Spleen (tissue), 11 donors: Measurements from ENCODE around the gene INHA. TPM values are rescaled to one million over a fixed set of nuclear protein-coding genes. Genes with fewer than 3 reads are reported as not detected.

ENCODE experiments used
- DNase-seq: peaks from one replicate; pipeline ENCODE4 v3.0.0-alpha.2; 2020
- H3K27ac ChIP-seq, 8 donors: fragments of 200-600 bp; sonication (generic) in 7 of 8; 1 replicate in 4 of 8; 2 replicates in 4 of 8; pipeline versions ENCODE4 v1.5.0 to v1.8.0; 2016 to 2021; ENCODE audit warnings: inconsistent platforms in 4 of 8, mild to moderate bottlenecking in 4 of 8, moderate library complexity in 1 of 8
- H3K27me3 ChIP-seq, 7 donors: fragments of 200-600 bp; sonication (generic) in 6 of 7; replicated peaks in 1 of 7; 1 replicate in 4 of 7; 2 replicates in 3 of 7; pipeline versions ENCODE4 v1.5.0 to v1.8.0; 2016 to 2021; ENCODE audit warnings: inconsistent platforms in 3 of 7, mild to moderate bottlenecking in 1 of 7
- H3K36me3 ChIP-seq, 6 donors: fragments of 200-600 bp; sonication (generic) in 5 of 6; 1 replicate in 4 of 6; 2 replicates in 2 of 6; pipeline versions ENCODE4 v1.5.0 to v1.8.0; 2016 to 2021; ENCODE audit warnings: inconsistent platforms in 2 of 6
- H3K4me1 ChIP-seq, 6 donors: fragments of 200-600 bp; sonication (generic) in 5 of 6; 1 replicate in 3 of 6; 2 replicates in 3 of 6; pipeline versions ENCODE4 v1.5.0 to v1.8.0; 2016 to 2021; ENCODE audit warnings: inconsistent platforms in 3 of 6
- H3K4me3 ChIP-seq, 8 donors: fragments of 200-600 bp; sonication (generic) in 7 of 8; 1 replicate in 4 of 8; 2 replicates in 4 of 8; pipeline versions ENCODE4 v1.5.0 to v1.8.0; 2016 to 2021; ENCODE audit warnings: inconsistent platforms in 4 of 8, mild to moderate bottlenecking in 4 of 8, moderate library complexity in 2 of 8
- H3K9me3 ChIP-seq, 8 donors: fragments of 200-600 bp; sonication (generic) in 7 of 8; 1 replicate in 4 of 8; 2 replicates in 4 of 8; pipeline versions ENCODE4 v1.5.0 to v1.8.0; 2016 to 2021; ENCODE audit warnings: inconsistent platforms in 4 of 8
- POLR2A ChIP-seq, 3 donors: fragments of 450-650 bp; IDR thresholded peaks; one replicate each; pipeline ENCODE4 v1.5.1; 2017; ENCODE audit warnings: antibody characterized with exemption in 3 of 3, mild to moderate bottlenecking in 1 of 3
- POLR2AphosphoS5 ChIP-seq, 3 donors: sonication (generic); formaldehyde crosslinking; IDR thresholded peaks; one replicate each; pipeline ENCODE4 v1.5.1; 2017; ENCODE audit warnings: antibody characterized with exemption in 3 of 3
- WGBS, 5 donors: extraction: QIAGEN DNeasy Blood & Tissue Kit in 3 of 5; methylation state at CpG; one replicate each; pipeline versions ENCODE4 v1.1.5 to v1.1.7; 2013 to 2018; 5-methylcytosine and 5-hydroxymethylcytosine counted together
- intact Hi-C: fragments of 100-400 bp; cut with DNase I; formaldehyde crosslinking; loops from one replicate; pipeline ENCODE4 v1.15.0; 2023; ENCODE audit warnings: low total_unique reads
- polyA plus RNA-seq, 3 donors: library from polyadenylated mRNA; stranded (reverse); fragments of 200-250 nt; gene quantifications; one replicate each; pipeline ENCODE4 v1.2.1, GENCODE V29; 2013
- total RNA-seq, 7 donors: library from RNA; depleted of rRNA in 3 of 7; stranded (reverse); fragments of >200 nt in 3 of 7; fragmentation: NEBNext Ultra II Directional in 4 of 7; extraction: Animal tissue kit (Norgen Biotek cat#: 25700) in 4 of 7; gene quantifications; one replicate each; pipeline versions ENCODE4 v1.1.0 to v1.2.1, GENCODE V29; 2016 to 2021
- TF ChIP-seq, protein P1 (sequence below), 11 experiments: fragments of 200-600 bp in 7 of 11; fragments of 450-650 bp in 4 of 11; sonication (generic) in 4 of 11; IDR thresholded peaks in 8 of 11; conservative IDR thresholded peaks in 3 of 11; 1 replicate in 7 of 11; 2 replicates in 4 of 11; pipeline versions ENCODE4 v1.4.0 to v1.8.0; 2016 to 2021; ENCODE audit warnings: antibody characterized with exemption in 11 of 11, inconsistent platforms in 4 of 11, mild to moderate bottlenecking in 1 of 11
- donor health status: healthy with polysubstance abuse.
- donor health status: DM: no; HTN: no; CAD: no; lungs with moderate emphysema.
- donor health status: DM: no; HTN: no; CAD: no.
- donor health status: Bipolar disorder and iron deficiency.
- donor health status: healthy.
- donor health status: DM: no; HTN: no; CAD: no.
- donor health status: DM: yes; HTN: yes; CAD: no.

INHA gene
- total and polyA plus RNA-seq, 10 donors = 0.08 to 0.46 (median 0.31) TPM; not detected in 6

DNA sequence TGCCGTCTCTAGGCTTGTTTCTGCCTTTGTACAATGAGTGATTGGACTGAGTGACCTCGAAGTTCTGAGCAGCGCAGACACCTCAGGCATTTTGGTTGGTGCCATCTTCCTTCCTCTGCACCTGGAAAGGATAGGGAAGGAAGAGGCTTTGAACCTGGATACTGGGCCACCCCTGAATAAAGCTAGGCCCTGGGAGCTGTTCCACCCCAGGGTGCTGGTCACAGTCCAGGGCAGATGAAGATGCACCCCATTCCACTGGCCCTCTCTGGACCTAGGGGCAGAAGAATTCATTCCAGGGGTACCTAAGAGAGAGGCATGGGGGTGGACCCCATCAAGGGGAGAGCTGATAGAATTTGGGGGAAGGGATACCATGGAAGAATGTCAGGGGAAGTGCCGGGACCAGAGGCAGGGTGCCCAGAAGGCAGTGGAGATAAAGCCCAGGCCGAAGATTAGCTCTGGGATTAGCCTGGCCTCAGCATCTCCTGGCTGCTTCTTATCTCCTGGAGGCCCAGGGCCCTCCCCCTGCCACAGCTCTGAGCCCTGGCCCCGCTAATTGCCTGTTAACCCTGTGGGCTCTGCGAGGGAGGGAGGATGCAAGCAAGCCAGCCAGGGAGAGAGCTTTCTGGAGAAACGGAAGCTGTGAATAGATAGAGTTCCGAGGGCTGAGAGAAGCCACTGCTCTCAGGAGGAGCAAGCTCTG, 46.4 kb upstream of the INHA start:
- intact Hi-C loops = no loop called here
- 39 to 52% (median 46%) methylated on average over 9 of the region's 9 CpGs for WGBS, 5 donors

DNA sequence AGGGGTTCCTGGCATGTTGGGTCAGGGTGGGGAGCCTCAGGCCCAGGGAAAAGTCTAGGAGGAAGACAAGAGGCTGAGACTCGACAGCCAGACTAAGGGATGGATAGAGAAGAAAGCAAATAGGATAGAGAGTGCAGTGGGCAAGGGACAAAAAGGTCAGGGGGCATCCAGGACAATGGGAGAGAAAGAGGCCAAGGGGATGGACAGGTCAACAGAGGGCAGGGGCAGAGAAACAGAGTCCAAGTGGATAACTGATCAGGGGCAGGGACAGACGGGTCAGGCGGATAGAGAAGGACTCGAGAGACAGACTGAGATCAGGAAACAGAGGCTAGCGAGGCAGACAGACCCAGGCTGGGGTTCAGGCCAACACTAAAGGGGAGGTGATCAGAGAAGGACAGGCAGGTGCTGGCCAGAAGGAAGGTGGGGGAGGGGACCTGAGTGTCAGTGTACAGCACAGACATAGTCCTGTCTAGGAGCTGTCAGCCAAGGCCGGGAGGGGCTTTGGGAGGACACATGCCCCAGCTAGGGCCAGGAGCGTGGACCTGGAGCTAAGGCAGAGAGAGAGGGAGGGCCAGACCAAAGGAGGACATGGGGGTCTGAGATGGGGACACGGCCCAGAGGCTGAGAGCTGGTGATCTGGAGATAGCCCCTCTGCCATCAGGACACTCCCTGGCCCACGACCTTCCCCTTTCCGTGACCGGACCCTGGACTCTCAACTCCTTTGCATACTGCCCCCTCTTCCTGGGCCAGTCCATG, 45.6 kb upstream of the INHA start:
- intact Hi-C loops = no loop called here
- peaks cover 6 to 27% (median 19%) of the 10 kb centered on the region in 6 donors for H3K4me1 ChIP-seq
- H3K36me3 ChIP-seq = no peaks in the 10 kb centered on the region
- H3K4me3 ChIP-seq = no peak overlapping the region
- peak; percentile 72 for DNase-seq
- H3K27me3 ChIP-seq = peaks cover 11 to 100% (median 81%) of the 10 kb centered on the region in 7 donors
- 38 to 50% (median 49%) methylated on average over 10 to 11 of the region's 11 CpGs for WGBS, 5 donors
- no peaks in the 10 kb centered on the region for H3K9me3 ChIP-seq
- TF ChIP-seq POLR2A (IDR thresholded peaks at IDR 0.05) = no peak
- TF ChIP-seq, protein P1, sequence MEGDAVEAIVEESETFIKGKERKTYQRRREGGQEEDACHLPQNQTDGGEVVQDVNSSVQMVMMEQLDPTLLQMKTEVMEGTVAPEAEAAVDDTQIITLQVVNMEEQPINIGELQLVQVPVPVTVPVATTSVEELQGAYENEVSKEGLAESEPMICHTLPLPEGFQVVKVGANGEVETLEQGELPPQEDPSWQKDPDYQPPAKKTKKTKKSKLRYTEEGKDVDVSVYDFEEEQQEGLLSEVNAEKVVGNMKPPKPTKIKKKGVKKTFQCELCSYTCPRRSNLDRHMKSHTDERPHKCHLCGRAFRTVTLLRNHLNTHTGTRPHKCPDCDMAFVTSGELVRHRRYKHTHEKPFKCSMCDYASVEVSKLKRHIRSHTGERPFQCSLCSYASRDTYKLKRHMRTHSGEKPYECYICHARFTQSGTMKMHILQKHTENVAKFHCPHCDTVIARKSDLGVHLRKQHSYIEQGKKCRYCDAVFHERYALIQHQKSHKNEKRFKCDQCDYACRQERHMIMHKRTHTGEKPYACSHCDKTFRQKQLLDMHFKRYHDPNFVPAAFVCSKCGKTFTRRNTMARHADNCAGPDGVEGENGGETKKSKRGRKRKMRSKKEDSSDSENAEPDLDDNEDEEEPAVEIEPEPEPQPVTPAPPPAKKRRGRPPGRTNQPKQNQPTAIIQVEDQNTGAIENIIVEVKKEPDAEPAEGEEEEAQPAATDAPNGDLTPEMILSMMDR (IDR thresholded peaks at IDR 0.05 in 8 of 11, conservative IDR thresholded peaks at IDR 0.05 in 3 of 11) = no peak
- no peak overlapping the region for H3K27ac ChIP-seq

More for the DNA sequence above, 46.4 kb upstream of the INHA start:
- Histone ChIP-seq H3K36me3 (no peaks in the 10 kb centered on the region), H3K27me3 (peaks cover 11 to 100% (median 82%) of the 10 kb centered on the region in 7 donors), H3K27ac (no peak overlapping the region), H3K9me3 (no peaks in the 10 kb centered on the region), H3K4me1 (peaks cover 6 to 35% (median 22%) of the 10 kb centered on the region in 6 donors), H3K4me3 (no peak overlapping the region)
- TF ChIP-seq POLR2A (IDR thresholded peaks at IDR 0.05) (no peak), POLR2AphosphoS5 (IDR thresholded peaks at IDR 0.05) (no peak)
- TF ChIP-seq, protein P1 (IDR thresholded peaks at IDR 0.05 in 8 of 11, conservative IDR thresholded peaks at IDR 0.05 in 3 of 11) = no peak
- no peak for DNase-seq

DNA sequence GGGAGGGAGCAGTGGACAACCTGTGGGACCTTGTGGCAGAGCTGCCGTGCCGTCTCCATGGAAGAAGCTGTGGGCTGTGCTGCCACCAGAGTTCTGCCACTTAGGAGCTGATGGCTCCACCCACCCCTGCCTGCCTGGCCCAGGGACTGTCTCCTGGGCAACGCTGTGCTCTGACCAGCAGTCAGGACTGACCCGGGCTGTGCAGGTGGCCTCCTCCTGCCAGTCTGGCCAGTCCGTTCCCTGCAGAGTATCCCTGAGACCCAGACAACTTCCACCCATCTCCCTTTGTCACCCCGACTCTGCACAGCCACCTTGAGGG, 45.1 kb upstream of the INHA start:
- intact Hi-C loops = no loop called here
- no peaks in the 10 kb centered on the region for H3K9me3 ChIP-seq
- no peak for DNase-seq
- 39 to 63% (median 48%) methylated on average over 6 of the region's 6 CpGs for WGBS, 5 donors
- peaks cover 6 to 24% (median 18%) of the 10 kb centered on the region in 6 donors for H3K4me1 ChIP-seq
- no peak overlapping the region for H3K4me3 ChIP-seq
- no peak overlapping the region for H3K27ac ChIP-seq
- TF ChIP-seq POLR2A (IDR thresholded peaks at IDR 0.05) (no peak), POLR2AphosphoS5 (IDR thresholded peaks at IDR 0.05) (no peak)
- TF ChIP-seq, protein P1 (IDR thresholded peaks at IDR 0.05 in 8 of 11, conservative IDR thresholded peaks at IDR 0.05 in 3 of 11) = no peak
- H3K27me3 ChIP-seq = peaks cover 11 to 100% (median 76%) of the 10 kb centered on the region in 7 donors
- no peaks in the 10 kb centered on the region for H3K36me3 ChIP-seq

DNA sequence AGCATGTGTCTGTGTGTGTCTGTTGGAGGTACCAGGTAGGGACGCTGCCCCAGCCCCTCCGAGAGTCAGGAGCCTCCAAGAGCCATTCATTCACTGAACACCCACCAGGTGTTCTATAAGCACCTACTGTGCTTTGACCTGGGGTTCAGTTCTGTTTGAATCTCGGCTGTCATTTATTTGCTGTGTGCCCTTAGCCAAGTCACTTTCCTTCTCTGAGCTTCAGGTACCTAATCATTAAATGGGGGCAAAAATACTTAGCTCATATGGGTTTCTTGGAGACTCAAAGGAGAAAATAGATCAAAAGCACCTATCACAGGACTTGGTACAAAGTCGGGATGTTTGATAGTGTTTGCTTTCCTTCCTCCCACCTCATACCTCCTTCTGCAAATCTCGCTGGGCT, 44.6 kb upstream of the INHA start:
- no peak for TF ChIP-seq POLR2AphosphoS5 (IDR thresholded peaks at IDR 0.05)
- peaks cover 11 to 100% (median 71%) of the 10 kb centered on the region in 7 donors for H3K27me3 ChIP-seq
- no peak for DNase-seq
- 59 to 70% (median 61%) methylated on average over 5 of the region's 5 CpGs for WGBS, 5 donors
- intact Hi-C loops = no loop called here
- no peaks in the 10 kb centered on the region for H3K36me3 ChIP-seq
- H3K4me3 ChIP-seq = no peak overlapping the region
- H3K27ac ChIP-seq = no peak overlapping the region
- no peaks in the 10 kb centered on the region for H3K9me3 ChIP-seq
- peaks cover 5 to 20% (median 15%) of the 10 kb centered on the region in 6 donors for H3K4me1 ChIP-seq
